ENCODE data around the gene SMIM17.

Gene SMIM17

DNA sequence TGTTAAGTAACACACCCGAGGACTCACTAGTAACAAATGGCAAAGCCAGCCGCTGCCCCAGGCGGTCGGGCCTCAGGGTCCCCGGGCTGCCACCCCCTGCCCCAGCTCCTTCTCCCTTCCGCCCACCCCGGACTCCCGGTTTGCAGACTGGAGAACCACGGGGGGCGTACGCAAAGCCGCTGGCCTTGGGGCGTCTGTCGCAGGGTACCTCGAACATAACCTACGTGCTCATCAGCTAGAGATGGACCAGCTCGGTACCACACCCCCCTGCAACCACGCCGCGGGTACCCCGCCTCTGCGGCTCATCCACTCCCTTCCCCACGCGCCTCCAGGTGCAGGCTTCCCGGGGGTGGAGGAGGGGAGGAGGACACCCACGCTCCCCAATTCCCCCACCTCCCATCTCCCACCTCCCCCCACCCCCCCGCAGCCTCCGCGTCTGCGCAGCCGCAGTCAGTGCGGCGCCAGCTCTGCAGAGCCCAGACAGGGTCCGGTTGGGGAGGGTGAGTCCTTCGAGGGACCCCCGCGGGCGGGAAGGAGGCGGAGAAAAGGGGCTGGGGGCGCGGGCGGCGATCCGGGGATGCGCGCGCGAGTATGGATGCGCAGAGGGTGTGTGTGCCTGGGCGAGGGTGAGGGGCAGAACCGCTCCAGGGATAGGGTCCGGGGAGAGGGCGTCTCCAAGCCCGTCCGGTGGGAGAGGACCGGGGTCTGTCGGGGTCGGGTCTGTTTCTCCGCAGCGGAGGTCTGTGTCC is at the start of gene SMIM17:
Gene SMIM17 (plus strand): TSS at position 449 of the 749 bp plus-strand sequence. CDS start 2,509 bp downstream, outside the sequence.
- no peak within 1 kb of the TSS for H3K27ac ChIP-seq (ENCODE audit: low read depth in 2 of 2, low read length in 2 of 2)
- no peak within 1 kb of the TSS for H3K9ac ChIP-seq (ENCODE audit: low read depth in 1 of 2, low read length in 2 of 2)
- peaks cover 0 to 10% of the 10 kb centered on the region in 2 donors for H3K9me3 ChIP-seq (ENCODE audit: control insufficient read depth in 2 of 2, low read length in 2 of 2)
- H3K4me3 ChIP-seq (ENCODE audit: low read length in 2 of 2) = no peak within 1 kb of the TSS
- H3K4me1 ChIP-seq (ENCODE audit: control insufficient read depth in 2 of 2, insufficient read depth in 2 of 2, low read length in 2 of 2) = no peaks in the 10 kb centered on the region
- H3K36me3 ChIP-seq (ENCODE audit: control insufficient read depth in 2 of 2, insufficient read depth in 2 of 2, low read length in 2 of 2) = no peaks in the 10 kb centered on the region
- no peaks in the 10 kb centered on the region for H3K27me3 ChIP-seq (ENCODE audit: control insufficient read depth in 2 of 2, insufficient read depth in 2 of 2, low read length in 2 of 2)

DNA sequence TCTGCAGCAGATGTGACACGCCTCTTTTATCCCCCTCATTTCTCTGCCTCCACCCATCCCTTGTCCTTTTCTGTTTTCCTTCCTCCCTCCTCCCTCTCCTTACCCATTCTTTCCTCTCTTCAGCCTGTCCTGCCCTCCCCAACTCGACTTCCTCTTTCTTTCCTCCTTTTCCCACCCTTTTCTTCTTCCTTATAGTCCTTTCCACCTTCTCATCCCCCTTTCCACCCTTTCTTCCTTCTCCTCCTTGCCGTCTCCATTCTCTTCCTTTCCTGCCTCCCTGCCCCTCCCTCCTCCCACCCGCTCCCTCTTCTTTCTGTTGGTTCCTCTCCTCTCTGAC is 48.5 kb upstream of the SMIM17 start:
- Histone ChIP-seq H3K27me3 (ENCODE audit: control insufficient read depth in 2 of 2, insufficient read depth in 2 of 2, low read length in 2 of 2) (no peaks in the 10 kb centered on the region), H3K27ac (ENCODE audit: low read depth in 2 of 2, low read length in 2 of 2) (no peak overlapping the region), H3K9ac (ENCODE audit: low read depth in 1 of 2, low read length in 2 of 2) (no peak overlapping the region), H3K4me1 (ENCODE audit: control insufficient read depth in 2 of 2, insufficient read depth in 2 of 2, low read length in 2 of 2) (peaks cover 5 to 9% of the 10 kb centered on the region in 2 donors), H3K4me3 (ENCODE audit: low read length in 2 of 2) (peak overlapping the region; percentile 90 to 97), H3K36me3 (ENCODE audit: control insufficient read depth in 2 of 2, insufficient read depth in 2 of 2, low read length in 2 of 2) (no peaks in the 10 kb centered on the region), H3K9me3 (ENCODE audit: control insufficient read depth in 2 of 2, low read length in 2 of 2) (no peaks in the 10 kb centered on the region)

DNA sequence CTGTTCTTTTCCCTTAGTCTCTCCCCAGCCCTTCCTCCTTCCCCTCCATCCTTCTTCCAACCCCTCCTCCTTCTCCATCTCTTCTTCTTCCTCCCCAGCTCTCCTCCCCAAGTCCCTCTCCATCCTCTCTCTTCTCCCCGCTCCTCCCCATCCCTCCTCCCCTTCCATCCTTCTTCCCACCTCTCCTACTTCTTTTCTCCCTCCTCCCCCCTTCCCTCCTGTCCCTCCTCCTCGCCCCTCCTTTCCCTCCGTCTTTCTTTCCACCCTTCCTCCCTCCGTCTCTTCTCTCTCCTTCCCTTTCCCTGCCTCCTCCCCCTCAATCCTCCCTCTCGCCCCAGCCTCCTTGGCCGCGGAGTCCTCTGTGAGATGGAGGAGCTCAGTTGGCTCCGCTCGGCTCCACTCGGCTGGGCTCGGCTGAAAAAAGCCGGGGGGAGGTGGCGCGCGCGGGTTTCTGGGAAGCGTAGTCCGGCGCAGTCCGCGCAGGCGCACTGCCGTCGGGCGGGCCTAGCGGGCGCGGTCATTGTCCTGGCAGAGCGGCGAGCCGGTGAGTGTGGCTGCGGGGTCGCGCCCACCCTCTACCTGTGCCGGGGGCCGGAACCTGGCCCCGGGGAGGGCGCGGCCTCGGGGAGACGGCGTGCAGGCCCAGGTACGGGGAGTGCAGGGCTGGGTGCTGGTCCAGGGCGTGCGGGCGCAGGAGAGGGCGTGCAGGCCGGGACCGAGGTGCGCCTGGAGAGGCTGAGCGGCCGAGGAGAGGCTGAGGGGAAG is 48.0 kb upstream of the SMIM17 start, which contains the start of gene ZNF71:
Gene ZNF71 (plus strand): TSS at position 520 of the 765 bp plus-strand sequence. CDS start 6,257 bp downstream, outside the sequence.
- Histone ChIP-seq H3K4me3 (ENCODE audit: low read length in 2 of 2) (peak within 1 kb of the TSS; percentile 90 to 97), H3K9ac (ENCODE audit: low read depth in 1 of 2, low read length in 2 of 2) (peak within 1 kb of the TSS; percentile 71 to 79), H3K27ac (ENCODE audit: low read depth in 2 of 2, low read length in 2 of 2) (peak within 1 kb of the TSS; percentile 33 to 44), H3K4me1 (ENCODE audit: control insufficient read depth in 2 of 2, insufficient read depth in 2 of 2, low read length in 2 of 2) (peaks cover 5 to 9% of the 10 kb centered on the region in 2 donors), H3K9me3 (ENCODE audit: control insufficient read depth in 2 of 2, low read length in 2 of 2) (no peaks in the 10 kb centered on the region), H3K27me3 (ENCODE audit: control insufficient read depth in 2 of 2, insufficient read depth in 2 of 2, low read length in 2 of 2) (no peaks in the 10 kb centered on the region), H3K36me3 (ENCODE audit: control insufficient read depth in 2 of 2, insufficient read depth in 2 of 2, low read length in 2 of 2) (no peaks in the 10 kb centered on the region)

DNA sequence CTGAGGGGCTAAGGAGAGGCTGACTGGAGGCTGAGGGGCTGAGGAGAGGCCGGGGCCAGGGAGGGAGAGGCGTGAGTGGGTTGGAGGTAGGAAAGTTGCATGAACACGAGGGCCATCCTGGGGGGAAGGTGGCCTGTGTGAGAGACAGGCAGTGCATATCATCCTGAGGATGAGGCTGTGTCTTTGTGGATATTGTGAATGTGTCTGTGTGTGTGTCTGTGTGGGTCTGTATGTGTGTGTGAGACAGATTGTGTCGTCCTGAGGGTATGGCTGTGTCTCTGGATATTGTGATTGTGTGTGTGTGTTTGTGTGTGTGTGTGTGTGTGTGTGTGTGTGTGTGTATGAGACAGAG is 47.4 kb upstream of the SMIM17 start:
- peaks cover 5 to 9% of the 10 kb centered on the region in 2 donors for H3K4me1 ChIP-seq (ENCODE audit: control insufficient read depth in 2 of 2, insufficient read depth in 2 of 2, low read length in 2 of 2)
- no peaks in the 10 kb centered on the region for H3K36me3 ChIP-seq (ENCODE audit: control insufficient read depth in 2 of 2, insufficient read depth in 2 of 2, low read length in 2 of 2)
- no peaks in the 10 kb centered on the region for H3K27me3 ChIP-seq (ENCODE audit: control insufficient read depth in 2 of 2, insufficient read depth in 2 of 2, low read length in 2 of 2)
- H3K9ac ChIP-seq (ENCODE audit: low read depth in 1 of 2, low read length in 2 of 2) = peak overlapping the region; percentile 71 to 79
- peak overlapping the region in 1 of 2 donors; percentile 33 for H3K27ac ChIP-seq (ENCODE audit: low read depth in 2 of 2, low read length in 2 of 2)
- H3K4me3 ChIP-seq (ENCODE audit: low read length in 2 of 2) = peak overlapping the region; percentile 90 to 97
- H3K9me3 ChIP-seq (ENCODE audit: control insufficient read depth in 2 of 2, low read length in 2 of 2) = no peaks in the 10 kb centered on the region

DNA sequence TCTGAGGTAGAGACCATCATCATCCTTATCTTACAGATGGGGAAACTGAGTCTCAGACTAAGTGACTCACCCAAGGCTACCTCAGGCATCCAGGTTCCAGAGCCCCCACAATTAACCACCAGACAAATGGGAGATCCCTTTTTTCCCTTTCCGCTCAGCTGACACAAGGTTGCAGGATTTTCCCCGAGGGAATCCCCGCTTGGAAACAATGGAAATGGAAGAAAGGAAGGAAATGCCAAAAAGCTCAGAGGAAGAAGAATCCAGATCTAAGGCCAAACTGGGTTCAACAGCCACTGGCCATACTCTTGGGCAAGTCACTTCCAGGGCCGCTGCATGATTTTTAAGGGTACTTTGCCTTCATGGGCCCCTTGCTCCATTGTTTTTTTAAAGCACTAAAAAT is 46.3 kb upstream of the SMIM17 start:
- H3K4me3 ChIP-seq (ENCODE audit: low read length in 2 of 2) = no peak overlapping the region

DNA sequence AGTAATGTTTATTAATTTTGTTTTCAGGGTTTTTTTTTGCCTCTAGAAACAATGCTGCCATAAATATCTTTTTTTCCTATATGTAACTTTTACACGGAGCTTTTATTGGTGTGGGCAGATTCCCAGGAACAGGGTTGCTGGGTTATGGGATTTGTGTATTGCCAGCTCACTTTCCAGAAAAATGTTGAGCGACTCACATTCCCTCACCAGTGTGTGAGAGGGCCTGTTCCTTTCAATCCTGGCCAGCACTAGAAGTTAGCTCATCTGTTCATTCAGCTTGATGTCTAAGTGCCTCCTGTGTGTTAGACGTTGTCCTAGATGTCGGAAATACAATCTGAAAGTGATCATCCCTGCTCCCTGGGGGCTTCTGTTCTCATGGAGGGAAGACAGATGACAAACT is 45.3 kb upstream of the SMIM17 start:
- Histone ChIP-seq H3K4me3 (ENCODE audit: low read length in 2 of 2) (no peak overlapping the region), H3K27ac (ENCODE audit: low read depth in 2 of 2, low read length in 2 of 2) (no peak overlapping the region), H3K27me3 (ENCODE audit: control insufficient read depth in 2 of 2, insufficient read depth in 2 of 2, low read length in 2 of 2) (no peaks in the 10 kb centered on the region), H3K9me3 (ENCODE audit: control insufficient read depth in 2 of 2, low read length in 2 of 2) (peaks cover 0 to 8% of the 10 kb centered on the region in 2 donors), H3K4me1 (ENCODE audit: control insufficient read depth in 2 of 2, insufficient read depth in 2 of 2, low read length in 2 of 2) (peaks cover 5 to 9% of the 10 kb centered on the region in 2 donors), H3K36me3 (ENCODE audit: control insufficient read depth in 2 of 2, insufficient read depth in 2 of 2, low read length in 2 of 2) (peaks cover 8 to 17% of the 10 kb centered on the region in 2 donors), H3K9ac (ENCODE audit: low read depth in 1 of 2, low read length in 2 of 2) (no peak overlapping the region)

More for the DNA sequence above, 46.3 kb upstream of the SMIM17 start:
- Histone ChIP-seq H3K36me3 (ENCODE audit: control insufficient read depth in 2 of 2, insufficient read depth in 2 of 2, low read length in 2 of 2) (peaks cover 7 to 9% of the 10 kb centered on the region in 2 donors), H3K9ac (ENCODE audit: low read depth in 1 of 2, low read length in 2 of 2) (no peak overlapping the region), H3K4me1 (ENCODE audit: control insufficient read depth in 2 of 2, insufficient read depth in 2 of 2, low read length in 2 of 2) (peaks cover 5 to 9% of the 10 kb centered on the region in 2 donors), H3K27me3 (ENCODE audit: control insufficient read depth in 2 of 2, insufficient read depth in 2 of 2, low read length in 2 of 2) (no peaks in the 10 kb centered on the region), H3K9me3 (ENCODE audit: control insufficient read depth in 2 of 2, low read length in 2 of 2) (peaks cover 0 to 8% of the 10 kb centered on the region in 2 donors), H3K27ac (ENCODE audit: low read depth in 2 of 2, low read length in 2 of 2) (no peak overlapping the region)

DNA sequence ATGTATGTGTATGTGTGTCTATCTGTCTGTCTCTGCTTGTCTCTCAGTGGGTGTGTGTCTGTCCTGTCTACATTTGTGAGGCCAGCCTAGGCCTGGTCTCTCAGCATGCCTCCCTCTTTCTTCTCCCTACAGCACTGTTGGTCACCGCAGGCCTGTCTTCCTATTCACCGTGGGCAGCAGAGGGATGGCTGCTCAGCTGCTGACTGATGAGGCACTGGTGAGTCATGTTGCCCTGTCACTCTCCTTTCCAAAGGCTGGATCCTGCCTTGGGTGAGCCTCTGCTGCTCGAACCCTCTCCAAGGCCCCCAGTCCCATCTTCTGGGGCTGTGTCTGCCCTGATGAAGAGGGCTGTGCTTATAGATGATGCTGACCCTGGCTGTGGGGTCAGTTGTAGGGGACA is 41.6 kb upstream of the SMIM17 start:
- Histone ChIP-seq H3K4me3 (ENCODE audit: low read length in 2 of 2) (no peak overlapping the region), H3K27me3 (ENCODE audit: control insufficient read depth in 2 of 2, insufficient read depth in 2 of 2, low read length in 2 of 2) (no peaks in the 10 kb centered on the region), H3K36me3 (ENCODE audit: control insufficient read depth in 2 of 2, insufficient read depth in 2 of 2, low read length in 2 of 2) (peaks cover 8 to 25% of the 10 kb centered on the region in 2 donors), H3K4me1 (ENCODE audit: control insufficient read depth in 2 of 2, insufficient read depth in 2 of 2, low read length in 2 of 2) (no peaks in the 10 kb centered on the region), H3K9ac (ENCODE audit: low read depth in 1 of 2, low read length in 2 of 2) (no peak overlapping the region), H3K9me3 (ENCODE audit: control insufficient read depth in 2 of 2, low read length in 2 of 2) (peaks cover 21 to 30% of the 10 kb centered on the region in 2 donors), H3K27ac (ENCODE audit: low read depth in 2 of 2, low read length in 2 of 2) (no peak overlapping the region)

DNA sequence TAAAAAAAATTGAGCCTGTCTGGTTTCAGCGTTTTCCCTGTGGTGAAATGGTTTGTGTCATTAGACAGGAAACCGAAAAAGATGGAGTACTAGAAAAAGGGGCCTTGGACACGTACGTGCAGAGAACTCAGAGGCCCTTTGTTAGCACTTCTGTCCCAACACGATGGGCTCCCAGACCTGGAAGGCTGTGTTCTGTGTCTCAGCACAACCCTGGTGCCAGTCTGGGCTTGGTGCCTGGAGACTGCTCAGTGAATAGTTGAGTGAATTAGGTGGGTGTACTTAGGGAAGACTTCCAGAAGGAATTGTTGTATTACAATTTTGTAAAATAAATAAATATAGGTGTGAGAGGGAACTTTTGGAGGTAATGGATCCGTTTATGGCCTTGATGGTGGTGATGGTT is 39.1 kb upstream of the SMIM17 start:
- Histone ChIP-seq H3K36me3 (ENCODE audit: control insufficient read depth in 2 of 2, insufficient read depth in 2 of 2, low read length in 2 of 2) (peaks cover 8 to 25% of the 10 kb centered on the region in 2 donors), H3K4me1 (ENCODE audit: control insufficient read depth in 2 of 2, insufficient read depth in 2 of 2, low read length in 2 of 2) (no peaks in the 10 kb centered on the region), H3K27me3 (ENCODE audit: control insufficient read depth in 2 of 2, insufficient read depth in 2 of 2, low read length in 2 of 2) (no peaks in the 10 kb centered on the region), H3K27ac (ENCODE audit: low read depth in 2 of 2, low read length in 2 of 2) (no peak overlapping the region), H3K4me3 (ENCODE audit: low read length in 2 of 2) (no peak overlapping the region), H3K9ac (ENCODE audit: low read depth in 1 of 2, low read length in 2 of 2) (no peak overlapping the region), H3K9me3 (ENCODE audit: control insufficient read depth in 2 of 2, low read length in 2 of 2) (peaks cover 28 to 43% of the 10 kb centered on the region in 2 donors)

DNA sequence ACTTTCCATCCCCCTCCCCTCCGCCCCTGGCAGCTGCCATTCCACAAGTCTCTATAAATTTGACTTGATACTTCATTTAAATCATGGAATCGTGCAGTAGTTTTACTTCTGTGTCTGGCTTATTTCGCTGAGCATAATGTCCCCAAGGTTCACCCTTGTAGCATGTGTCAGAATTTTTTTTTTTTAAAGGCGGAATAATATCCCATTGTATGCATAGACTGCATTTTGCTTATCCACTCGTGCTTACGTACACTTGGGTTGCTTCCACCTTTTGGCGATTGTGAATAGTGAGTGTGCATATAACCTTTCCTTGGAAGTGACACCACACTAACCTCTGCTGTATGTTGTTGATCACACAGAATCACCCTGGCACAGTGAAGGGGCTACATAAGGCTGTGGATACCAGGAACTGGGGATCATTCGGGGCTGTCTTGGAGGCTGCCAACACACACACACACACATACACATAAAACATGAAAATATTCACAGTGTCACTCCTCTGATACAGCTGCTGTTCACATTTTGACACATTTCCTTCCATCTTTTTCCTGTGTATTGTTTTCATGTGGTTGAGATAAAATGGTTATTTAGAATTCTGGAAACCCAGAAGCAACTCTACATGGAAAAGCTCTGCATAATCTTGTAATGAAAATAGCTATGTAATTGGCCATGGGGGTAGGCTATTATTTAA is 34.5 kb upstream of the SMIM17 start:
- Histone ChIP-seq H3K27me3 (ENCODE audit: control insufficient read depth in 2 of 2, insufficient read depth in 2 of 2, low read length in 2 of 2) (no peaks in the 10 kb centered on the region), H3K4me1 (ENCODE audit: control insufficient read depth in 2 of 2, insufficient read depth in 2 of 2, low read length in 2 of 2) (no peaks in the 10 kb centered on the region), H3K4me3 (ENCODE audit: low read length in 2 of 2) (no peak overlapping the region), H3K9ac (ENCODE audit: low read depth in 1 of 2, low read length in 2 of 2) (no peak overlapping the region), H3K36me3 (ENCODE audit: control insufficient read depth in 2 of 2, insufficient read depth in 2 of 2, low read length in 2 of 2) (peaks cover 3 to 5% of the 10 kb centered on the region in 2 donors), H3K27ac (ENCODE audit: low read depth in 2 of 2, low read length in 2 of 2) (no peak overlapping the region), H3K9me3 (ENCODE audit: control insufficient read depth in 2 of 2, low read length in 2 of 2) (peaks cover 44 to 62% of the 10 kb centered on the region in 2 donors)

DNA sequence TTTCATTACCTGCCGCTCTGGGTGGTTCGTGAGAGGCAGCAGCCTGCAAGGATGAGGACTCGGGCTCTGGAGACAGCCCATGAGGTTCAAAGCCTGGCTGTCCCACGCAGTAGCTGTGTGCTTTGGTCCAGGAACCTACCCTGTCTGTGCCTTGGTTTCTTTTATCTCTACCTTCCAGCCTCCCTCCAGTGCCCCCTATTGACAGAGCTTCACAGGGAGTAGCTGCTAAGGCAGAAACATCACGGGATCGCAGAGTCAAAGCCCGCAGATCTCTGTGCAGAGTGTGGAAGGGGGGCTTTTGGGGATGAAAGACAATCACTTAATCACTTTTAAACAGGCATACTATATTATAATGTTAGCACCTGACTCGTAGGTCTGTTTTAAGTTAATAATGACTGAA is 31.7 kb upstream of the SMIM17 start:
- H3K9me3 ChIP-seq (ENCODE audit: control insufficient read depth in 2 of 2, low read length in 2 of 2) = peaks cover 39 to 55% of the 10 kb centered on the region in 2 donors
- no peaks in the 10 kb centered on the region for H3K27me3 ChIP-seq (ENCODE audit: control insufficient read depth in 2 of 2, insufficient read depth in 2 of 2, low read length in 2 of 2)
- peaks cover 8 to 10% of the 10 kb centered on the region in 2 donors for H3K36me3 ChIP-seq (ENCODE audit: control insufficient read depth in 2 of 2, insufficient read depth in 2 of 2, low read length in 2 of 2)
- H3K4me1 ChIP-seq (ENCODE audit: control insufficient read depth in 2 of 2, insufficient read depth in 2 of 2, low read length in 2 of 2) = no peaks in the 10 kb centered on the region
- H3K27ac ChIP-seq (ENCODE audit: low read depth in 2 of 2, low read length in 2 of 2) = no peak overlapping the region
- no peak overlapping the region for H3K9ac ChIP-seq (ENCODE audit: low read depth in 1 of 2, low read length in 2 of 2)
- no peak overlapping the region for H3K4me3 ChIP-seq (ENCODE audit: low read length in 2 of 2)
